RWPE2 (cell line): ENCODE results near the gene SPRR2E.
"Not testable (repeated sequence)": the region's sequence is repeated elsewhere in the genome, so short reads cannot be mapped to it uniquely, and the experiment has no call there.

ENCODE experiments used
- ATAC-seq: fragments of 200-7000 bp; cut with Tn5 transposase; 3 replicates; pipeline ENCODE4 v1.9.1; 2021; ENCODE audit warnings: low read depth
- DNase-seq: peaks from one replicate; pipeline ENCODE4 v3.0.0-alpha.2; 2020; ENCODE audit warnings: low spot score
- H3K27ac ChIP-seq: fragments of 450-650 bp; 2 replicates; pipeline ENCODE4 v1.5.1; 2017; ENCODE audit warnings: mild to moderate bottlenecking; ENCODE audit not compliant: poor library complexity, severe bottlenecking
- H3K27me3 ChIP-seq: fragments of 250-450 bp; sonication (Bioruptor Pico); 2 replicates; pipeline ENCODE4 v1.5.1; 2021; ENCODE audit warnings: mild to moderate bottlenecking, moderate library complexity; ENCODE audit not compliant: insufficient read depth, poor library complexity, severe bottlenecking
- H3K36me3 ChIP-seq: fragments of 250-450 bp; sonication (Bioruptor Pico); 2 replicates; pipeline ENCODE4 v1.5.1; 2020; ENCODE audit warnings: low read depth, mild to moderate bottlenecking, moderate library complexity
- H3K4me1 ChIP-seq: fragments of 250-450 bp; sonication (Bioruptor Pico); 2 replicates; pipeline ENCODE4 v1.5.1; 2021; ENCODE audit warnings: mild to moderate bottlenecking, moderate library complexity; ENCODE audit not compliant: insufficient read depth, poor library complexity, severe bottlenecking
- H3K4me3 ChIP-seq: fragments of 250-450 bp; sonication (Bioruptor Pico); 2 replicates; pipeline ENCODE4 v1.5.1; 2021; ENCODE audit warnings: mild to moderate bottlenecking, moderate library complexity; ENCODE audit not compliant: severe bottlenecking
- H3K9me3 ChIP-seq: fragments of 250-450 bp; sonication (Bioruptor Pico); 2 replicates; pipeline ENCODE4 v1.5.1; 2021; ENCODE audit warnings: mild to moderate bottlenecking, moderate library complexity; ENCODE audit not compliant: severe bottlenecking
- CTCF ChIP-seq: fragments of 450-650 bp; IDR thresholded peaks from one replicate; pipeline ENCODE4 v1.5.1; 2017; ENCODE audit warnings: mild to moderate bottlenecking, moderate library complexity; ENCODE audit not compliant: poor library complexity, severe bottlenecking

The SPRR2E gene

GRCh38 chr1:153119491-153119971 lies 25.2 kb upstream of the SPRR2E start:
- ATAC-seq (no peak), DNase-seq (no peak)
- Histone ChIP-seq H3K27ac (no peak overlapping the region), H3K9me3 (peaks cover under 1% of the 10 kb centered on the region), H3K4me1 (peaks cover 13% of the 10 kb centered on the region), H3K36me3 (no peaks in the 10 kb centered on the region), H3K4me3 (no peak overlapping the region), H3K27me3 (no peaks in the 10 kb centered on the region)
- no peak for TF ChIP-seq CTCF

GRCh38 chr1:153115264-153115663 lies 20.9 kb upstream of the SPRR2E start:
- not testable (repeated sequence) for DNase-seq, H3K36me3 ChIP-seq, H3K4me3 ChIP-seq, H3K27ac ChIP-seq, ATAC-seq, H3K9me3 ChIP-seq, H3K4me1 ChIP-seq, H3K27me3 ChIP-seq

- Histone ChIP-seq H3K36me3 (no peaks in the 10 kb centered on the region), H3K4me1 (no peaks in the 10 kb centered on the region), H3K27ac (no peak within 1 kb of the TSS), H3K9me3 (no peaks in the 10 kb centered on the region), H3K27me3 (no peaks in the 10 kb centered on the region), H3K4me3 (no peak within 1 kb of the TSS)
- no peak for DNase-seq
- no peak for TF ChIP-seq CTCF
- no peak for ATAC-seq
Measured at GRCh38 chr1:153113416-153113815, 19.1 kb upstream of the SPRR2E start, which contains the start of gene SPRR2F. TSS of gene SPRR2F (minus strand) at chr1:153113516. CDS start at chr1:153112733, 783 bp downstream.

- not testable (repeated sequence) for ATAC-seq
Measured at GRCh38 chr1:153112454-153112853, 18.1 kb upstream of the SPRR2E start.

GRCh38 chr1:153100245-153100644 lies 5.9 kb upstream of the SPRR2E start:
- no peak for TF ChIP-seq CTCF
- Histone ChIP-seq H3K27ac (peak overlapping the region; percentile 88), H3K27me3 (no peaks in the 10 kb centered on the region), H3K9me3 (no peaks in the 10 kb centered on the region), H3K36me3 (no peaks in the 10 kb centered on the region), H3K4me1 (peaks cover 34% of the 10 kb centered on the region), H3K4me3 (no peak overlapping the region)
- peak; percentile 84 for DNase-seq
- ATAC-seq, result peak; percentile 100

More at GRCh38 chr1:153112454-153112853, 18.1 kb upstream of the SPRR2E start:
- H3K27ac ChIP-seq, DNase-seq, H3K36me3 ChIP-seq, H3K4me3 ChIP-seq, H3K9me3 ChIP-seq, H3K27me3 ChIP-seq, H3K4me1 ChIP-seq: not testable (repeated sequence)

GRCh38 chr1:153099461-153100045 lies 5.2 kb upstream of the SPRR2E start:
- peak overlapping the region; percentile 88 for H3K27ac ChIP-seq
- no peaks in the 10 kb centered on the region for H3K36me3 ChIP-seq
- no peak for DNase-seq
- no peak for TF ChIP-seq CTCF
- no peaks in the 10 kb centered on the region for H3K9me3 ChIP-seq
- ATAC-seq, result peak; percentile 5; the same call in 1 of the 3 replicates
- peaks cover 34% of the 10 kb centered on the region for H3K4me1 ChIP-seq
- no peak overlapping the region for H3K4me3 ChIP-seq
- no peaks in the 10 kb centered on the region for H3K27me3 ChIP-seq
